Activated effector memory CD4-positive, alpha-beta T cell treated with anti-CD3 and anti-CD28 coated beads, Interleukin-2, amount 50 U/mL, for 16 hours (primary cell): Measurements from ENCODE around the gene KBTBD6.
"Not testable (repeated sequence)": the region's sequence is repeated elsewhere in the genome, so short reads cannot be mapped to it uniquely, and the experiment has no call there.

Experiments used
- DNase-seq: peaks from one replicate; pipeline ENCODE4 v3.0.0-alpha.2; 2020

KBTBD6 gene

GRCh38 chr13:41131660-41132511 lies 716 bp downstream of the KBTBD6 start:
- DNase-seq: not testable (repeated sequence)

GRCh38 chr13:41131189-41131588 lies 1.4 kb downstream of the KBTBD6 start:
- DNase-seq: not testable (repeated sequence)

GRCh38 chr13:41130356-41130755 lies 2.2 kb downstream of the KBTBD6 start:
- no peak for DNase-seq

- DNase-seq: no peak
These were observed 4.9 kb downstream of the KBTBD6 start for GRCh38 chr13:41127701-41128100.

GRCh38 chr13:41122838-41123237 lies 9.8 kb downstream of the KBTBD6 start:
- DNase-seq: no peak

GRCh38 chr13:41117869-41118268 lies 14.7 kb downstream of the KBTBD6 start:
- no peak for DNase-seq

- no peak for DNase-seq
These were observed 21.1 kb downstream of the KBTBD6 start for GRCh38 chr13:41111454-41111853.

GRCh38 chr13:41107584-41108014 lies 25.0 kb downstream of the KBTBD6 start:
- no peak for DNase-seq

GRCh38 chr13:41107104-41107571 lies 25.5 kb downstream of the KBTBD6 start:
- no peak for DNase-seq

- no peak for DNase-seq
These were observed 32.6 kb downstream of the KBTBD6 start for GRCh38 chr13:41099986-41100385.

- DNase-seq: no peak
These were observed 33.8 kb downstream of the KBTBD6 start for GRCh38 chr13:41098761-41099160.

- DNase-seq: not testable (repeated sequence)
These were observed 36.9 kb downstream of the KBTBD6 start for GRCh38 chr13:41095681-41096080.

GRCh38 chr13:41085961-41086585 lies 46.5 kb downstream of the KBTBD6 start:
- no peak for DNase-seq

GRCh38 chr13:41079725-41080124 lies 52.9 kb downstream of the KBTBD6 start:
- no peak for DNase-seq
